GM18907 (cell line): ENCODE measurements around the gene ALKBH6.

Experiments
- ATAC-seq: cut with Tn5 transposase; IDR thresholded peaks from one replicate; pipeline ENCODE4 v1.9.1; 2021; ENCODE audit warnings: mild to moderate bottlenecking, moderate library complexity; ENCODE audit not compliant: unreplicated experiment

Gene ALKBH6

GRCh38 chr19:35960432-35960972 is 53.5 kb downstream of the ALKBH6 start:
- no peak for ATAC-seq

- ATAC-seq: no peak
These were observed 54.1 kb downstream of the ALKBH6 start for GRCh38 chr19:35959968-35960320.
